HL-60 (cell line): ENCODE data around the gene CLDN2.

ENCODE experiments used
- DNase-seq, 2 experiments: peaks; one replicate each; pipeline ENCODE4 v3.0.0-alpha.2; 2010 to 2020; ENCODE audit warnings: low read depth in 1 of 2, low spot score in 1 of 2
- H3K27ac ChIP-seq: fragments of 250-450 bp; sonication (Bioruptor Pico); replicated peaks from 2 replicates; pipeline ENCODE4 v1.5.1; 2020; ENCODE audit warnings: mild to moderate bottlenecking, moderate library complexity
- H3K27me3 ChIP-seq: fragments of 250-450 bp; sonication (Bioruptor Pico); 2 replicates; pipeline ENCODE4 v1.5.1; 2021; ENCODE audit warnings: mild to moderate bottlenecking, moderate library complexity; ENCODE audit not compliant: insufficient read depth, poor library complexity, severe bottlenecking
- H3K4me3 ChIP-seq: replicated peaks from 2 replicates; pipeline ENCODE4 v1.5.1; 2011; ENCODE audit warnings: mild to moderate bottlenecking, control low read depth, low read length; ENCODE audit not compliant: insufficient read depth
- CTCF ChIP-seq: IDR thresholded peaks from one replicate; pipeline ENCODE4 v1.5.1; 2011; ENCODE audit warnings: low read length, control low read depth, inconsistent platforms; ENCODE audit not compliant: insufficient read depth
- GABPA ChIP-seq: IDR thresholded peaks from 2 replicates; pipeline ENCODE4 v1.6.1; 2012; ENCODE audit warnings: low read depth
- POLR2AphosphoS5 ChIP-seq: IDR thresholded peaks from 2 replicates; pipeline ENCODE4 v1.6.1; 2012; ENCODE audit warnings: low read depth
- REST ChIP-seq: IDR thresholded peaks from 2 replicates; pipeline ENCODE4 v1.6.1; 2012; ENCODE audit warnings: low read depth; ENCODE audit not compliant: insufficient replicate concordance
- SPI1 ChIP-seq: IDR thresholded peaks from 2 replicates; pipeline ENCODE4 v1.6.1; 2012; ENCODE audit warnings: low read depth, mild to moderate bottlenecking, borderline replicate concordance

Gene CLDN2

GRCh38 chrX:106954041-106954440 lies 33.8 kb downstream of the CLDN2 start:
- no peak for DNase-seq
- Histone ChIP-seq H3K4me3 (no peak overlapping the region), H3K27me3 (no peaks in the 10 kb centered on the region), H3K27ac (no peak overlapping the region)
- TF ChIP-seq CTCF (no peak), POLR2AphosphoS5 (no peak), SPI1 (no peak)

- TF ChIP-seq SPI1, result no peak
- no peak for TF ChIP-seq POLR2AphosphoS5
- no peak for TF ChIP-seq CTCF
- TF ChIP-seq GABPA, result no peak
- TF ChIP-seq REST, result no peak
- Histone ChIP-seq H3K4me3 (no peak overlapping the region), H3K27me3 (no peaks in the 10 kb centered on the region), H3K27ac (no peak overlapping the region)
- DNase-seq, result no peak
Measured at GRCh38 chrX:106955004-106955772, 35.0 kb downstream of the CLDN2 start.

- no peak for DNase-seq
- H3K27ac ChIP-seq, result no peak overlapping the region
- H3K4me3 ChIP-seq, result no peak overlapping the region
- TF ChIP-seq REST, result no peak
- TF ChIP-seq POLR2AphosphoS5, result no peak
- TF ChIP-seq CTCF, result no peak
- no peak for TF ChIP-seq SPI1
- TF ChIP-seq GABPA, result no peak
- peaks cover 2% of the 10 kb centered on the region for H3K27me3 ChIP-seq
Measured at GRCh38 chrX:106957856-106958255, 37.7 kb downstream of the CLDN2 start.

- H3K27me3 ChIP-seq, result peaks cover 5% of the 10 kb centered on the region
- TF ChIP-seq POLR2AphosphoS5 (no peak), GABPA (no peak), SPI1 (no peak), REST (no peak), CTCF (no peak)
- no peak overlapping the region for H3K4me3 ChIP-seq
- no peak for DNase-seq
- no peak overlapping the region for H3K27ac ChIP-seq
Measured at GRCh38 chrX:106959901-106960300, 39.7 kb downstream of the CLDN2 start.
